ENCODE results near the gene NOL3.

The NOL3 gene

GRCh38 chr16:67179421-67180080, 9.2 kb downstream of the NOL3 start:
- peak; percentile 20 for TF ChIP-seq CTCF (IDR thresholded peaks at IDR 0.05; ENCODE audit: low read depth, low read length, missing control alignments)
- no peak overlapping the region for H3K4me3 ChIP-seq (replicated peaks; ENCODE audit: low read depth, low read length)
- no peak for DNase-seq (ENCODE audit: extremely low read depth, low read depth)

GRCh38 chr16:67180166-67180565, 9.8 kb downstream of the NOL3 start:
- no peak for TF ChIP-seq CTCF (IDR thresholded peaks at IDR 0.05; ENCODE audit: low read depth, low read length, missing control alignments)
- no peak for DNase-seq (ENCODE audit: extremely low read depth, low read depth)
- no peak overlapping the region for H3K4me3 ChIP-seq (replicated peaks; ENCODE audit: low read depth, low read length)

- DNase-seq (ENCODE audit: extremely low read depth, low read depth) = no peak
- TF ChIP-seq CTCF (IDR thresholded peaks at IDR 0.05; ENCODE audit: low read depth, low read length, missing control alignments) = no peak
- H3K4me3 ChIP-seq (replicated peaks; ENCODE audit: low read depth, low read length) = no peak overlapping the region
Observed at GRCh38 chr16:67181346-67181745, 11.0 kb downstream of the NOL3 start.

GRCh38 chr16:67182288-67182687, 11.9 kb downstream of the NOL3 start:
- DNase-seq (ENCODE audit: extremely low read depth, low read depth) = no peak
- peak overlapping the region; percentile 45 for H3K4me3 ChIP-seq (replicated peaks; ENCODE audit: low read depth, low read length)

GRCh38 chr16:67183284-67183626, 12.9 kb downstream of the NOL3 start:
- H3K4me3 ChIP-seq (replicated peaks; ENCODE audit: low read depth, low read length) = peak overlapping the region; percentile 45
- no peak for DNase-seq (ENCODE audit: extremely low read depth, low read depth)
- TF ChIP-seq CTCF (IDR thresholded peaks at IDR 0.05; ENCODE audit: low read depth, low read length, missing control alignments) = no peak

More at GRCh38 chr16:67182288-67182687, 11.9 kb downstream of the NOL3 start:
- TF ChIP-seq CTCF (IDR thresholded peaks at IDR 0.05; ENCODE audit: low read depth, low read length, missing control alignments) = no peak

- DNase-seq (ENCODE audit: extremely low read depth, low read depth) = peak; percentile 96
- no peak for TF ChIP-seq CTCF (IDR thresholded peaks at IDR 0.05; ENCODE audit: low read depth, low read length, missing control alignments)
- H3K4me3 ChIP-seq (replicated peaks; ENCODE audit: low read depth, low read length) = peak within 1 kb of the TSS; percentile 45
Observed at GRCh38 chr16:67183627-67184452, 13.5 kb downstream of the NOL3 start, which contains the start of gene MATCAP1. TSS of gene MATCAP1 (minus strand) at chr16:67183963. CDS start at chr16:67180610, 3,353 bp downstream.

Data from HFF-Myc (cell line).